NCI-H2196 treated with DMSO at 0.1 percent for 48 hours (cell line): ENCODE data around the gene LITAF.

Experiments
- DNase-seq: peaks from one replicate; lab custom pipeline; 2025; ENCODE audit not compliant: unreplicated experiment; lab: John Stamatoyannopoulos, UW

Gene LITAF

GRCh38 chr16:11586856-11587642, at the start of gene LITAF:
LITAF (minus strand) TSS chr16:11586919; CDS start chr16:11556730, 30,189 bp downstream.
- peak; percentile 32 for DNase-seq

- DNase-seq: peak; percentile 91
These were observed 49.5 kb upstream of the LITAF start for GRCh38 chr16:11636172-11636721.

GRCh38 chr16:11635679-11636171, 49.0 kb upstream of the LITAF start:
- no peak for DNase-seq

- DNase-seq: no peak
These were observed 48.5 kb upstream of the LITAF start for GRCh38 chr16:11635113-11635652.

- DNase-seq: no peak
These were observed 47.6 kb upstream of the LITAF start for GRCh38 chr16:11634312-11634711.

GRCh38 chr16:11633113-11633512, 46.4 kb upstream of the LITAF start:
- no peak for DNase-seq

- DNase-seq: no peak
These were observed 45.8 kb upstream of the LITAF start for GRCh38 chr16:11632455-11632939.

- no peak for DNase-seq
These were observed 44.5 kb upstream of the LITAF start for GRCh38 chr16:11631214-11631613.

- no peak for DNase-seq
These were observed 44.0 kb upstream of the LITAF start for GRCh38 chr16:11630768-11631056.

- DNase-seq: no peak
These were observed 43.5 kb upstream of the LITAF start for GRCh38 chr16:11630046-11630767.

GRCh38 chr16:11629071-11630030, 42.6 kb upstream of the LITAF start:
- no peak for DNase-seq

GRCh38 chr16:11627822-11628457, 41.2 kb upstream of the LITAF start:
- no peak for DNase-seq

GRCh38 chr16:11627292-11627663, 40.6 kb upstream of the LITAF start:
- DNase-seq: no peak

- no peak for DNase-seq
These were observed 40.1 kb upstream of the LITAF start for GRCh38 chr16:11626657-11627291.

GRCh38 chr16:11625769-11626168, 39.0 kb upstream of the LITAF start:
- DNase-seq: no peak

- no peak for DNase-seq
These were observed 38.2 kb upstream of the LITAF start for GRCh38 chr16:11624636-11625607.

- DNase-seq: no peak
These were observed 37.5 kb upstream of the LITAF start for GRCh38 chr16:11624205-11624604.

- DNase-seq: no peak
These were observed 35.4 kb upstream of the LITAF start for GRCh38 chr16:11621920-11622651.
